HEK293 (cell line): ENCODE data around the gene ZFYVE19.

Experiments used
- CTCF ChIP-seq: fragments of 450-650 bp; formaldehyde crosslinking; IDR thresholded peaks from 2 replicates; pipeline ENCODE4 v1.5.1; 2016; ENCODE audit warnings: missing biosample characterization, missing genetic modification characterization
- REST ChIP-seq: fragments of 450-650 bp; formaldehyde crosslinking; IDR thresholded peaks from 2 replicates; pipeline ENCODE4 v1.5.1; 2016; ENCODE audit warnings: missing biosample characterization, missing genetic modification characterization
- ZBTB1 ChIP-seq: fragments of 450-650 bp; formaldehyde crosslinking; IDR thresholded peaks from 2 replicates; pipeline ENCODE4 v1.5.1; 2016; ENCODE audit warnings: missing biosample characterization, missing genetic modification characterization

- TF ChIP-seq ZBTB1 (no peak), REST (no peak), CTCF (tag by site-specific recombination) (no peak)
Measured at GRCh38 chr15:40767838-40768500, 38.9 kb upstream of the ZFYVE19 start.
